HepG2 (cell line): Measurements from ENCODE around the gene ANKZF1. TPM values are rescaled to one million over a fixed set of nuclear protein-coding genes. Genes with fewer than 3 reads are reported as not detected.

Source experiments
- MAZ ChIP-seq, 2 experiments: sonication (generic) in 1 of 2; formaldehyde crosslinking in 1 of 2; IDR thresholded peaks; 2 replicates each; pipeline versions ENCODE4 v1.5.0 to v1.6.1; 2012 to 2020; ENCODE audit warnings: low read depth in 2 of 2, mild to moderate bottlenecking in 2 of 2, borderline replicate concordance in 1 of 2, improper control_type of control experiment in 1 of 2, low read length in 1 of 2, missing genetic modification reagents in 1 of 2, moderate library complexity in 1 of 2
- polyA plus RNA-seq, 8 experiments: library from polyadenylated mRNA; depleted of rRNA in 3 of 8; stranded (reverse) in 7 of 8; unstranded in 1 of 8; fragments of >200 nt; fragmentation: Illumina TruSeq in 4 of 8; extraction: Trizol in 4 of 8; gene quantifications; 2 replicates each; pipeline versions ENCODE4 v1.2.1 to v1.2.3, GENCODE V29; 2011 to 2016; ENCODE audit warnings: low read depth in 4 of 8, missing spikeins in 1 of 8, mixed read lengths in 1 of 8; ENCODE audit not compliant: insufficient read depth in 1 of 8
- total RNA-seq, 5 experiments: library from RNA; depleted of rRNA; stranded (reverse); fragments of >200 nt; fragmentation: Illumina TruSeq; extraction: Trizol; gene quantifications; 2 replicates each; pipeline ENCODE4 v1.2.3, GENCODE V29; 2016; ENCODE audit warnings: low read depth in 1 of 5
- TF ChIP-seq, protein P1 (sequence below), 2 experiments: sonication (generic) in 1 of 2; formaldehyde crosslinking in 1 of 2; IDR thresholded peaks; 2 replicates each; pipeline versions ENCODE4 v1.4.0 to v1.6.1; 2016 to 2020; ENCODE audit warnings: borderline replicate concordance in 1 of 2, low read depth in 1 of 2, mild to moderate bottlenecking in 1 of 2, missing genetic modification reagents in 1 of 2
- TF ChIP-seq, protein P2 (sequence below), 2 experiments: IDR thresholded peaks; 2 replicates each; pipeline ENCODE4 v1.6.1; 2011 to 2012; ENCODE audit warnings: low read length in 2 of 2, borderline replicate concordance in 1 of 2, low read depth in 1 of 2, mild to moderate bottlenecking in 1 of 2, moderate library complexity in 1 of 2
- TF ChIP-seq, protein P3 (sequence below): sonication (generic); formaldehyde crosslinking; IDR thresholded peaks from 2 replicates; pipeline ENCODE4 v1.5.0; 2020; ENCODE audit warnings: missing genetic modification reagents

ANKZF1 gene
- total and polyA plus RNA-seq, 2 of the 13 experiments (the other 11 are each of a cell fraction or from before 2014, with no cell fraction given), result 25.3 to 128 TPM

DNA sequence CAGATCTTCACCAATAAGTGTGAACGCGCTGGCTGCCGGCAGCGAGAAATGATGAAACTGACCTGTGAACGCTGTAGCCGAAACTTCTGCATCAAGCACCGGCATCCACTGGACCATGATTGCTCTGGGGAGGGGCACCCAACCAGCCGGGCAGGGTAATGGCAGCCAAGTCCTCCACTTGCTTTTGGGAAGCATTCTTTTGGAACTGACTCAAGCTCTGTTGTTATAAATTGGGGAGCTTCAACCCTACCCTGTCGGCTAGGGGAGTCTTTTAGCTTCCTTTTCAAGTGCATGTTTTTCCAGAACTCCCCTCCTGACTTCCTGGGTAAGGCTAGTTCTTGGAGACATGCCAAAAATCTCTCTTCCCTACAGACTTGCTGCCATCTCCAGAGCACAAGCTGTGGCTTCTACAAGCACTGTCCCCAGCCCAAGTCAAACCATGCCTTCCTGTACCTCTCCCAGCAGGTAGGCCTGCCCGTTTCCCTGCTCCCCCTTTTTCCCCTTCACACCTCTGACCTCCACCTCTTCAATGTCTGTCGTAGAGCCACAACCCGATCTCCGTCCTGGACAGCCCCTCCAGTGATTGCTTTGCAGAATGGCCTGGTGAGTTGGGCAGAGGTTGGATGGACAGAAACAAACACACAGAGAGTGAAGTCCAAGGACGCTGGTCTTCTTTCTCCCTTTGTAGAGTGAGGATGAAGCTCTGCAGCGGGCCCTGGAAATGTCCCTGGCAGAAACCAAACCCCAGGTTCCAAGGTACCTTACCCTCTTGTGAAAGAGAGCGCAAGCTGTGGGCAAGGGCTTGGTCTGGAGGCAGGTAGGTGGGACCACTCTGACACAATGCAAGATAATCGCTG is 21.5 kb upstream of the ANKZF1 start (continued):
- TF ChIP-seq, protein P1, sequence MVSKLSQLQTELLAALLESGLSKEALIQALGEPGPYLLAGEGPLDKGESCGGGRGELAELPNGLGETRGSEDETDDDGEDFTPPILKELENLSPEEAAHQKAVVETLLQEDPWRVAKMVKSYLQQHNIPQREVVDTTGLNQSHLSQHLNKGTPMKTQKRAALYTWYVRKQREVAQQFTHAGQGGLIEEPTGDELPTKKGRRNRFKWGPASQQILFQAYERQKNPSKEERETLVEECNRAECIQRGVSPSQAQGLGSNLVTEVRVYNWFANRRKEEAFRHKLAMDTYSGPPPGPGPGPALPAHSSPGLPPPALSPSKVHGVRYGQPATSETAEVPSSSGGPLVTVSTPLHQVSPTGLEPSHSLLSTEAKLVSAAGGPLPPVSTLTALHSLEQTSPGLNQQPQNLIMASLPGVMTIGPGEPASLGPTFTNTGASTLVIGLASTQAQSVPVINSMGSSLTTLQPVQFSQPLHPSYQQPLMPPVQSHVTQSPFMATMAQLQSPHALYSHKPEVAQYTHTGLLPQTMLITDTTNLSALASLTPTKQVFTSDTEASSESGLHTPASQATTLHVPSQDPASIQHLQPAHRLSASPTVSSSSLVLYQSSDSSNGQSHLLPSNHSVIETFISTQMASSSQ (IDR thresholded peaks at IDR 0.05; ENCODE audit: low read depth), result no peak; the same call in none of the 2 replicates
- TF ChIP-seq, protein P1 (CRISPR knock-in tag; IDR thresholded peaks at IDR 0.05; ENCODE audit: borderline replicate concordance), result no peak; the same call in 1 of the 2 replicates
- TF ChIP-seq, protein P2, sequence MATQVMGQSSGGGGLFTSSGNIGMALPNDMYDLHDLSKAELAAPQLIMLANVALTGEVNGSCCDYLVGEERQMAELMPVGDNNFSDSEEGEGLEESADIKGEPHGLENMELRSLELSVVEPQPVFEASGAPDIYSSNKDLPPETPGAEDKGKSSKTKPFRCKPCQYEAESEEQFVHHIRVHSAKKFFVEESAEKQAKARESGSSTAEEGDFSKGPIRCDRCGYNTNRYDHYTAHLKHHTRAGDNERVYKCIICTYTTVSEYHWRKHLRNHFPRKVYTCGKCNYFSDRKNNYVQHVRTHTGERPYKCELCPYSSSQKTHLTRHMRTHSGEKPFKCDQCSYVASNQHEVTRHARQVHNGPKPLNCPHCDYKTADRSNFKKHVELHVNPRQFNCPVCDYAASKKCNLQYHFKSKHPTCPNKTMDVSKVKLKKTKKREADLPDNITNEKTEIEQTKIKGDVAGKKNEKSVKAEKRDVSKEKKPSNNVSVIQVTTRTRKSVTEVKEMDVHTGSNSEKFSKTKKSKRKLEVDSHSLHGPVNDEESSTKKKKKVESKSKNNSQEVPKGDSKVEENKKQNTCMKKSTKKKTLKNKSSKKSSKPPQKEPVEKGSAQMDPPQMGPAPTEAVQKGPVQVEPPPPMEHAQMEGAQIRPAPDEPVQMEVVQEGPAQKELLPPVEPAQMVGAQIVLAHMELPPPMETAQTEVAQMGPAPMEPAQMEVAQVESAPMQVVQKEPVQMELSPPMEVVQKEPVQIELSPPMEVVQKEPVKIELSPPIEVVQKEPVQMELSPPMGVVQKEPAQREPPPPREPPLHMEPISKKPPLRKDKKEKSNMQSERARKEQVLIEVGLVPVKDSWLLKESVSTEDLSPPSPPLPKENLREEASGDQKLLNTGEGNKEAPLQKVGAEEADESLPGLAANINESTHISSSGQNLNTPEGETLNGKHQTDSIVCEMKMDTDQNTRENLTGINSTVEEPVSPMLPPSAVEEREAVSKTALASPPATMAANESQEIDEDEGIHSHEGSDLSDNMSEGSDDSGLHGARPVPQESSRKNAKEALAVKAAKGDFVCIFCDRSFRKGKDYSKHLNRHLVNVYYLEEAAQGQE (IDR thresholded peaks at IDR 0.05; ENCODE audit: borderline replicate concordance in 1 of 2, low read depth in 1 of 2, low read length in 2 of 2), result peak in 1 of 2 experiments; percentile 37; a peak in 1 of 4 replicates
- TF ChIP-seq MAZ (IDR thresholded peaks at IDR 0.05; ENCODE audit: borderline replicate concordance, low read depth, low read length) (no peak), MAZ (CRISPR knock-in tag; IDR thresholded peaks at IDR 0.05; ENCODE audit: low read depth) (no peak)
- TF ChIP-seq, protein P3, sequence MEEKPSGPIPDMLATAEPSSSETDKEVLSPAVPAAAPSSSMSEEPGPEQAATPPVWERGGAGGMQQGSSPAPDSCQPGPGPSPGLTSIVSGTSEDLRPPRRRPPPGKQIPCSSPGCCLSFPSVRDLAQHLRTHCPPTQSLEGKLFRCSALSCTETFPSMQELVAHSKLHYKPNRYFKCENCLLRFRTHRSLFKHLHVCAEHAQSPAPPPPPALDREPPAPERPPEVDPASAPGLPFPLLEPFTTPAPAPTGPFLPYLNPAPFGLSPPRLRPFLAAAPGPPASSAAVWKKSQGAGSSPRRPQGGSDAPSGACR (CRISPR knock-in tag), result peak; percentile 51; the same call in 1 of the 2 replicates
- TF ChIP-seq, all 625 proteins: peak for 248
